IMR-90 (cell line): ENCODE results near the gene ZNF554. TPM values are rescaled to one million over a fixed set of nuclear protein-coding genes. Genes with fewer than 3 reads are reported as not detected.

Source experiments
- ATAC-seq: fragments of 200-7000 bp; cut with Tn5 transposase; 2 replicates; pipeline ENCODE4 v1.9.1; 2020; ENCODE audit warnings: low read depth, mild to moderate bottlenecking, moderate library complexity
- BruUV-seq: library from RNA; stranded (reverse); fragments of 400-500 nt; replicated peaks from 2 replicates; lab custom pipeline; 2021; lab: Mats Ljungman, UMichigan
- CTCF ChIA-PET: fragments of 300-600 bp; formaldehyde crosslinking; extraction: SDS; loops from one replicate; lab custom pipeline; 2021; ENCODE audit warnings: antibody characterized with exemption; lab: Yijun Ruan, JAX
- POLR2A ChIA-PET: fragments of 300-600 bp; sonication (Branson Sonifier 250); formaldehyde crosslinking; loops from one replicate; lab custom pipeline; 2022; ENCODE audit warnings: antibody characterized with exemption; ENCODE audit not compliant: unreplicated experiment; lab: Charles Lee
- DNase-seq: peaks from one replicate; pipeline ENCODE4 v3.0.0; 2013
- H2AFZ ChIP-seq: replicated peaks from 2 replicates; pipeline ENCODE3; 2013; ENCODE audit warnings: low read length, mild to moderate bottlenecking; ENCODE audit not compliant: poor library complexity
- H2AK5ac ChIP-seq: 2 replicates; pipeline ENCODE4 v1.6.1; 2013; ENCODE audit warnings: low read depth, low read length, inconsistent platforms
- H2AK9ac ChIP-seq: replicated peaks from 2 replicates; pipeline ENCODE3; 2013; ENCODE audit warnings: mild to moderate bottlenecking, low read depth, low read length, moderate library complexity; ENCODE audit not compliant: poor library complexity
- H2BK120ac ChIP-seq: 2 replicates; pipeline ENCODE4 v1.6.1; 2013; ENCODE audit warnings: low read depth, low read length, inconsistent platforms
- H2BK15ac ChIP-seq: 3 replicates; pipeline ENCODE4 v1.6.1; 2013; ENCODE audit warnings: low read depth, low read length, inconsistent platforms
- H2BK20ac ChIP-seq: 2 replicates; pipeline ENCODE4 v1.6.1; 2013; ENCODE audit warnings: low read depth, mild to moderate bottlenecking, inconsistent platforms, low read length, moderate library complexity
- H2BK5ac ChIP-seq: 2 replicates; pipeline ENCODE4 v1.6.1; 2013; ENCODE audit warnings: mild to moderate bottlenecking, low read depth, low read length, inconsistent platforms; ENCODE audit not compliant: poor library complexity, severe bottlenecking
- H3K14ac ChIP-seq: replicated peaks from 2 replicates; pipeline ENCODE4 v1.6.1; 2013; ENCODE audit warnings: low read depth, low read length, inconsistent platforms
- H3K18ac ChIP-seq: 2 replicates; pipeline ENCODE4 v1.6.1; 2013; ENCODE audit warnings: low read depth, low read length, control low read depth
- H3K23ac ChIP-seq: 2 replicates; pipeline ENCODE4 v1.6.1; 2013; ENCODE audit warnings: low read depth, low read length, inconsistent platforms
- H3K27ac ChIP-seq: 2 replicates; pipeline ENCODE4 v1.5.1; 2013; ENCODE audit warnings: mild to moderate bottlenecking, control low read depth, low read length; ENCODE audit not compliant: insufficient read depth
- H3K27me3 ChIP-seq: 2 replicates; pipeline ENCODE4 v1.6.1; 2013; ENCODE audit warnings: low read length; ENCODE audit not compliant: control insufficient read depth, insufficient read depth
- H3K36me3 ChIP-seq: 2 replicates; pipeline ENCODE4 v1.6.1; 2013; ENCODE audit warnings: low read length, mixed read lengths; ENCODE audit not compliant: control insufficient read depth, insufficient read depth
- H3K4ac ChIP-seq: 2 replicates; pipeline ENCODE4 v1.6.1; 2013; ENCODE audit warnings: low read depth, low read length, inconsistent platforms
- H3K4me1 ChIP-seq: 2 replicates; pipeline ENCODE4 v1.6.1; 2013; ENCODE audit warnings: low read length, mixed read lengths; ENCODE audit not compliant: control insufficient read depth, insufficient read depth
- H3K4me2 ChIP-seq: 2 replicates; pipeline ENCODE4 v1.6.1; 2013; ENCODE audit warnings: low read depth, mild to moderate bottlenecking, control low read depth, low read length, moderate library complexity
- H3K4me3 ChIP-seq: 2 replicates; pipeline ENCODE4 v1.5.1; 2013; ENCODE audit warnings: low read depth, mild to moderate bottlenecking, control low read depth, low read length, moderate library complexity; ENCODE audit not compliant: insufficient read depth
- H3K56ac ChIP-seq: 2 replicates; pipeline ENCODE4 v1.6.1; 2013; ENCODE audit warnings: low read length, inconsistent platforms; ENCODE audit not compliant: insufficient read depth; ENCODE audit errors: extremely low read depth
- H3K79me1 ChIP-seq, 2 experiments: 2 replicates each; pipeline ENCODE4 v1.6.1; 2013; ENCODE audit warnings: low read length in 2 of 2, inconsistent platforms in 1 of 2, low read depth in 1 of 2
- H3K9ac ChIP-seq: 2 replicates; pipeline ENCODE4 v1.6.1; 2013; ENCODE audit warnings: low read depth, low read length, control low read depth
- H3K9me1 ChIP-seq: 2 replicates; pipeline ENCODE4 v1.6.1; 2013; ENCODE audit warnings: low read length, inconsistent platforms; ENCODE audit not compliant: insufficient read depth
- H3K9me3 ChIP-seq: 2 replicates; pipeline ENCODE4 v1.6.1; 2013; ENCODE audit warnings: low read length; ENCODE audit not compliant: control insufficient read depth, insufficient read depth
- H4K20me1 ChIP-seq: 2 replicates; pipeline ENCODE4 v1.6.1; 2013; ENCODE audit warnings: low read length, inconsistent platforms; ENCODE audit not compliant: insufficient read depth
- H4K5ac ChIP-seq: 2 replicates; pipeline ENCODE4 v1.6.1; 2013; ENCODE audit warnings: mild to moderate bottlenecking, low read depth, low read length, control low read depth
- H4K8ac ChIP-seq, 2 experiments: 2 replicates each; pipeline ENCODE4 v1.6.1; 2013; ENCODE audit warnings: low read depth in 2 of 2, low read length in 2 of 2, control low read depth in 1 of 2, inconsistent platforms in 1 of 2
- H4K91ac ChIP-seq: 2 replicates; pipeline ENCODE4 v1.6.1; 2013; ENCODE audit warnings: low read depth, low read length, inconsistent platforms; ENCODE audit not compliant: insufficient read depth
- BHLHE40 ChIP-seq: fragments of 150-350 bp; IDR thresholded peaks from 2 replicates; pipeline ENCODE4 v1.6.1; 2016; ENCODE audit warnings: mild to moderate bottlenecking, low read depth, low read length
- CEBPB ChIP-seq: IDR thresholded peaks from 2 replicates; pipeline ENCODE4 v1.6.1; 2012; ENCODE audit warnings: low read depth, low read length, improper control_type of control experiment
- CTCF ChIP-seq: conservative IDR thresholded peaks from 2 replicates; pipeline ENCODE4 v1.5.1; 2012; ENCODE audit warnings: mild to moderate bottlenecking, low read depth, low read length, improper control_type of control experiment
- ELK1 ChIP-seq: fragments of 150-350 bp; IDR thresholded peaks from 2 replicates; pipeline ENCODE4 v1.6.1; 2016; ENCODE audit warnings: low read depth, mild to moderate bottlenecking, low read length, moderate library complexity, borderline replicate concordance
- FOS ChIP-seq: fragments of 150-350 bp; IDR thresholded peaks from 2 replicates; pipeline ENCODE4 v1.6.1; 2016; ENCODE audit warnings: low read depth, low read length
- MAFK ChIP-seq: IDR thresholded peaks from 2 replicates; pipeline ENCODE4 v1.6.1; 2012; ENCODE audit warnings: low read depth, low read length, improper control_type of control experiment
- MAZ ChIP-seq: IDR thresholded peaks from 2 replicates; pipeline ENCODE4 v1.6.1; 2012; ENCODE audit warnings: low read depth, mild to moderate bottlenecking, low read length, improper control_type of control experiment, moderate library complexity, borderline replicate concordance
- MXI1 ChIP-seq: IDR thresholded peaks from 2 replicates; pipeline ENCODE4 v1.6.1; 2012; ENCODE audit warnings: low read depth, mild to moderate bottlenecking, low read length, moderate library complexity, borderline replicate concordance
- NFE2L2 ChIP-seq: fragments of 150-350 bp; IDR thresholded peaks from 2 replicates; pipeline ENCODE4 v1.6.1; 2016; ENCODE audit warnings: low read depth, mild to moderate bottlenecking, low read length
- POLR2A ChIP-seq: IDR thresholded peaks from 2 replicates; pipeline ENCODE4 v1.6.1; 2012; ENCODE audit warnings: mild to moderate bottlenecking, low read depth, low read length
- RAD21 ChIP-seq: IDR thresholded peaks from 2 replicates; pipeline ENCODE4 v1.6.1; 2012; ENCODE audit warnings: low read length, improper control_type of control experiment
- RCOR1 ChIP-seq: IDR thresholded peaks from 2 replicates; pipeline ENCODE4 v1.6.1; 2012; ENCODE audit warnings: mild to moderate bottlenecking, low read length, improper control_type of control experiment; ENCODE audit not compliant: insufficient replicate concordance
- RFX5 ChIP-seq: IDR thresholded peaks from 2 replicates; pipeline ENCODE4 v1.8.0; 2012; ENCODE audit warnings: low read depth, mild to moderate bottlenecking, low read length, moderate library complexity
- SMC3 ChIP-seq: fragments of 150-350 bp; IDR thresholded peaks from 2 replicates; pipeline ENCODE4 v1.6.1; 2016; ENCODE audit warnings: low read depth, mild to moderate bottlenecking, antibody characterized with exemption, low read length, moderate library complexity
- USF2 ChIP-seq: fragments of 150-350 bp; IDR thresholded peaks from 2 replicates; pipeline ENCODE4 v1.6.1; 2017; ENCODE audit warnings: mild to moderate bottlenecking, antibody characterized with exemption, low read length, low read depth
- WGBS, 2 experiments: methylation state at CpG; one replicate each; pipeline versions ENCODE4 v1.1.5 to v1.1.7; 2013; ENCODE audit warnings: missing lambda C conversion rate in 2 of 2; ENCODE audit not compliant: insufficient read length in 1 of 2; ENCODE audit errors: extremely low coverage in 2 of 2; 5-methylcytosine and 5-hydroxymethylcytosine counted together
- dilution Hi-C: fragments of 300-500 bp; cut with HindIII; formaldehyde crosslinking; loops from one replicate; pipeline ENCODE4 v1.14.3; 2018; ENCODE audit warnings: low sequenced_read_pairs; ENCODE audit not compliant: unreplicated experiment
- in situ Hi-C: fragments of 300-500 bp; cut with MboI; formaldehyde crosslinking; loops from 3 replicates; pipeline ENCODE4 v1.14.3; 2019; ENCODE audit warnings: low sequenced_read_pairs, inconsistent platforms, mixed read lengths
- intact Hi-C: fragments of 100-400 bp; cut with micrococcal nuclease; formaldehyde crosslinking; loops from 2 replicates; pipeline ENCODE4 v1.10.0; 2022
- polyA plus RNA-seq, 3 experiments: library from polyadenylated mRNA; depleted of rRNA; stranded (reverse); fragments of >200 nt; gene quantifications; 2 replicates each; pipeline ENCODE4 v1.2.3, GENCODE V29; 2012; ENCODE audit warnings: low replicate concordance in 1 of 3
- total RNA-seq: library from RNA; depleted of rRNA; stranded (reverse); fragments of >200 nt; gene quantifications from 2 replicates; pipeline ENCODE4 v1.2.3, GENCODE V29; 2012

Gene ZNF554
- total and polyA plus RNA-seq, 2 of the 4 experiments (the other 2 are of a cell fraction) = 1.5 to 3.0 TPM

GRCh38 chr19:2877398-2878331, 58.0 kb downstream of the ZNF554 start:
- H3K56ac ChIP-seq = no peak overlapping the region
- H3K36me3 ChIP-seq = no peaks in the 10 kb centered on the region
- no peak overlapping the region for H2BK15ac ChIP-seq
- ChIA-PET POLR2A (no interaction called here), CTCF (no interaction called here)
- BruUV-seq = no TSS peak
- H3K79me1 ChIP-seq = no peaks in the 10 kb centered on the region
- H3K9me3 ChIP-seq = peaks cover 20% of the 10 kb centered on the region
- no peak overlapping the region for H3K9ac ChIP-seq
- no peak overlapping the region for H4K8ac ChIP-seq
- no peak overlapping the region for H2BK120ac ChIP-seq
- no peak overlapping the region for H3K23ac ChIP-seq
- DNase-seq (no peak), ATAC-seq (no peak)
- H3K27me3 ChIP-seq = no peaks in the 10 kb centered on the region
- no peaks in the 10 kb centered on the region for H3K4me1 ChIP-seq
- in situ Hi-C loops = no loop called here
- no peak overlapping the region for H3K14ac ChIP-seq
- no peak overlapping the region for H3K4ac ChIP-seq
- dilution Hi-C loops = no loop called here
- H3K4me3 ChIP-seq = no peak overlapping the region
- intact Hi-C loops = no loop called here
- no peak overlapping the region for H4K5ac ChIP-seq
- H3K9me1 ChIP-seq = no peaks in the 10 kb centered on the region
- H4K91ac ChIP-seq = no peak overlapping the region
- 95% methylated on average over 9 of the region's 32 CpGs; no CpG with 5 or more reads in 1 of the 2 experiments for WGBS, 2 experiments
- H3K4me2 ChIP-seq = no peak overlapping the region
- no peak overlapping the region for H2AK9ac ChIP-seq
- no peak overlapping the region for H2BK5ac ChIP-seq
- no peak overlapping the region for H2BK20ac ChIP-seq
- H3K27ac ChIP-seq = no peak overlapping the region
- H3K18ac ChIP-seq = no peak overlapping the region
- H4K20me1 ChIP-seq = no peaks in the 10 kb centered on the region
- H2AK5ac ChIP-seq = no peak overlapping the region
- H2AFZ ChIP-seq = no peak overlapping the region
- no peak for TF ChIP-seq FOS
- no peak for TF ChIP-seq RFX5
- TF ChIP-seq NFE2L2 = no peak
- no peak for TF ChIP-seq CEBPB
- TF ChIP-seq CTCF = no peak
- TF ChIP-seq MXI1 = no peak
- TF ChIP-seq ELK1 = no peak
- no peak for TF ChIP-seq USF2
- TF ChIP-seq RAD21 = no peak
- no peak for TF ChIP-seq BHLHE40
- no peak for TF ChIP-seq RCOR1
- TF ChIP-seq POLR2A = no peak
- TF ChIP-seq MAZ = no peak
- no peak for TF ChIP-seq MAFK
- no peak for TF ChIP-seq SMC3
